ENCODE measurements around the gene FAM120AOS. TPM values are rescaled to one million over a fixed set of nuclear protein-coding genes. Genes with fewer than 3 reads are reported as not detected.
A peak's percentile ranks its signal among the peaks of the same experiment; 100 is the strongest.

Gene FAM120AOS
- total and polyA plus RNA-seq, 2 experiments from 2014 or later: 56.0 to 62.4 TPM

GRCh38 chr9:93434056-93434455 lies 19.3 kb downstream of the FAM120AOS start:
- Histone ChIP-seq H3K9me2 (replicated peaks; ENCODE audit: insufficient read depth) (no peaks in the 10 kb centered on the region), H3K4me2 (no peak overlapping the region)
- WGBS (ENCODE audit: low lambda C conversion rate, missing lambda C conversion rate): 95% methylated on average over 3 of the region's 3 CpGs

GRCh38 chr9:93432964-93433363 lies 20.4 kb downstream of the FAM120AOS start:
- 95% methylated on average over 1 of the region's 1 CpG for WGBS (ENCODE audit: low lambda C conversion rate, missing lambda C conversion rate)

More at GRCh38 chr9:93434056-93434455, 19.3 kb downstream of the FAM120AOS start:
- H3K27ac ChIP-seq: no peak overlapping the region
- no peak overlapping the region for H2AFZ ChIP-seq
- no peaks in the 10 kb centered on the region for H3K4me1 ChIP-seq (ENCODE audit: insufficient read depth)
- H3K79me2 ChIP-seq: no peaks in the 10 kb centered on the region
- TF ChIP-seq CTCF (IDR thresholded peaks at IDR 0.05; ENCODE audit: poor library complexity): no peak
- TF ChIP-seq EZH2phosphoT487 (IDR thresholded peaks at IDR 0.05; ENCODE audit: low read depth, severe bottlenecking, unreplicated experiment): no peak
- no peak for TF ChIP-seq EZH2 (IDR thresholded peaks at IDR 0.05; ENCODE audit: borderline replicate concordance)
- no peaks in the 10 kb centered on the region for H3K9me3 ChIP-seq (ENCODE audit: low read depth)
- H4K20me1 ChIP-seq (ENCODE audit: insufficient read depth, poor library complexity, severe bottlenecking): no peaks in the 10 kb centered on the region
- no peak overlapping the region for H3K4me3 ChIP-seq
- H3K36me3 ChIP-seq (replicated peaks; ENCODE audit: insufficient read depth, low read depth): no peaks in the 10 kb centered on the region
- H3K27me3 ChIP-seq: no peaks in the 10 kb centered on the region
- DNase-seq (ENCODE audit: low spot score): no peak

GRCh38 chr9:93431539-93432105 lies 21.8 kb downstream of the FAM120AOS start:
- peak overlapping the region; percentile 28 for H2AFZ ChIP-seq
- H3K4me3 ChIP-seq: no peak overlapping the region
- no peaks in the 10 kb centered on the region for H3K27me3 ChIP-seq
- peak overlapping the region; percentile 51 for H3K27ac ChIP-seq
- WGBS (ENCODE audit: low lambda C conversion rate, missing lambda C conversion rate): 40% methylated on average over 5 of the region's 5 CpGs
- no peaks in the 10 kb centered on the region for H3K9me3 ChIP-seq (ENCODE audit: low read depth)
- no peaks in the 10 kb centered on the region for H3K36me3 ChIP-seq (replicated peaks; ENCODE audit: insufficient read depth, low read depth)
- H3K9me2 ChIP-seq (replicated peaks; ENCODE audit: insufficient read depth): no peaks in the 10 kb centered on the region
- no peaks in the 10 kb centered on the region for H3K79me2 ChIP-seq
- peak; percentile 25 for DNase-seq (ENCODE audit: low spot score)
- H3K4me1 ChIP-seq (ENCODE audit: insufficient read depth): no peaks in the 10 kb centered on the region
- peak overlapping the region; percentile 51 for H3K4me2 ChIP-seq
- H4K20me1 ChIP-seq (ENCODE audit: insufficient read depth, poor library complexity, severe bottlenecking): no peaks in the 10 kb centered on the region
- no peak for TF ChIP-seq EZH2phosphoT487 (IDR thresholded peaks at IDR 0.05; ENCODE audit: low read depth, severe bottlenecking, unreplicated experiment)
- TF ChIP-seq CTCF (IDR thresholded peaks at IDR 0.05; ENCODE audit: poor library complexity): no peak
- no peak for TF ChIP-seq EZH2 (IDR thresholded peaks at IDR 0.05; ENCODE audit: borderline replicate concordance)

More at GRCh38 chr9:93432964-93433363, 20.4 kb downstream of the FAM120AOS start:
- no peak for TF ChIP-seq CTCF (IDR thresholded peaks at IDR 0.05; ENCODE audit: poor library complexity)
- no peak for TF ChIP-seq EZH2phosphoT487 (IDR thresholded peaks at IDR 0.05; ENCODE audit: low read depth, severe bottlenecking, unreplicated experiment)
- TF ChIP-seq EZH2 (IDR thresholded peaks at IDR 0.05; ENCODE audit: borderline replicate concordance): no peak
- Histone ChIP-seq H4K20me1 (ENCODE audit: insufficient read depth, poor library complexity, severe bottlenecking) (no peaks in the 10 kb centered on the region), H3K4me1 (ENCODE audit: insufficient read depth) (no peaks in the 10 kb centered on the region), H3K4me3 (no peak overlapping the region), H3K9me2 (replicated peaks; ENCODE audit: insufficient read depth) (no peaks in the 10 kb centered on the region), H3K27ac (no peak overlapping the region), H3K27me3 (no peaks in the 10 kb centered on the region), H3K4me2 (no peak overlapping the region), H3K36me3 (replicated peaks; ENCODE audit: insufficient read depth, low read depth) (no peaks in the 10 kb centered on the region), H3K9me3 (ENCODE audit: low read depth) (no peaks in the 10 kb centered on the region), H2AFZ (no peak overlapping the region), H3K79me2 (no peaks in the 10 kb centered on the region)
- no peak for DNase-seq (ENCODE audit: low spot score)
